ENCODE measurements around the gene TUBB4A. TPM values are rescaled to one million over a fixed set of nuclear protein-coding genes. Genes with fewer than 3 reads are reported as not detected.

The TUBB4A gene
- total and polyA plus RNA-seq, 2 experiments from 2014 or later: 4.4 to 7.3 TPM

DNA sequence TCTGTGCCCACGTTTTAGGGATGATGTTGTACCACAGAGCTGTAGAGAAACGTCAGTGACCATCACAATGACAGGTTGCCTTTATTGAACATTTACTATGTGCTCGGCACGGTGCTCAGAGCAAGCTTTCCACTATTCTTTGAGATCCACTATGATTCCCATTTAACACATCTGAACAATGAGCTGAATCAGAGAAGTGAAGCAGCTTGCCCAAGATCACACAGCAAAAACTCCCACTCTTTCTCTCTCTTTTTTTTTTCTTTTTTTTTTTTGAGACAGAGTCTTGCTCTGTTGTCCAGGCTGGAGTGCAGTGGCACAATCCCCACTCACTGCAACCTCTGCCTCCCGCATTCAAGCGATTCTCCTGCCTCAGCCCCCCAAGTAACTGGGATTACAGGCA lies 20.6 kb upstream of the TUBB4A start:
- Histone ChIP-seq H3K4me1 (ENCODE audit: insufficient read depth) (no peaks in the 10 kb centered on the region), H3K27ac (no peak overlapping the region), H3K4me3 (no peak overlapping the region), H3K9me3 (ENCODE audit: low read depth) (no peaks in the 10 kb centered on the region), H3K27me3 (no peaks in the 10 kb centered on the region), H3K4me2 (no peak overlapping the region), H3K79me2 (no peaks in the 10 kb centered on the region), H4K20me1 (ENCODE audit: insufficient read depth, poor library complexity, severe bottlenecking) (no peaks in the 10 kb centered on the region), H3K36me3 (replicated peaks; ENCODE audit: insufficient read depth, low read depth) (no peaks in the 10 kb centered on the region), H2AFZ (no peak overlapping the region), H3K9me2 (replicated peaks; ENCODE audit: insufficient read depth) (no peaks in the 10 kb centered on the region)
- no peak for DNase-seq (ENCODE audit: low spot score)
- TF ChIP-seq, protein P1, sequence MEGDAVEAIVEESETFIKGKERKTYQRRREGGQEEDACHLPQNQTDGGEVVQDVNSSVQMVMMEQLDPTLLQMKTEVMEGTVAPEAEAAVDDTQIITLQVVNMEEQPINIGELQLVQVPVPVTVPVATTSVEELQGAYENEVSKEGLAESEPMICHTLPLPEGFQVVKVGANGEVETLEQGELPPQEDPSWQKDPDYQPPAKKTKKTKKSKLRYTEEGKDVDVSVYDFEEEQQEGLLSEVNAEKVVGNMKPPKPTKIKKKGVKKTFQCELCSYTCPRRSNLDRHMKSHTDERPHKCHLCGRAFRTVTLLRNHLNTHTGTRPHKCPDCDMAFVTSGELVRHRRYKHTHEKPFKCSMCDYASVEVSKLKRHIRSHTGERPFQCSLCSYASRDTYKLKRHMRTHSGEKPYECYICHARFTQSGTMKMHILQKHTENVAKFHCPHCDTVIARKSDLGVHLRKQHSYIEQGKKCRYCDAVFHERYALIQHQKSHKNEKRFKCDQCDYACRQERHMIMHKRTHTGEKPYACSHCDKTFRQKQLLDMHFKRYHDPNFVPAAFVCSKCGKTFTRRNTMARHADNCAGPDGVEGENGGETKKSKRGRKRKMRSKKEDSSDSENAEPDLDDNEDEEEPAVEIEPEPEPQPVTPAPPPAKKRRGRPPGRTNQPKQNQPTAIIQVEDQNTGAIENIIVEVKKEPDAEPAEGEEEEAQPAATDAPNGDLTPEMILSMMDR (IDR thresholded peaks at IDR 0.05; ENCODE audit: poor library complexity): no peak
- TF ChIP-seq EZH2phosphoT487 (IDR thresholded peaks at IDR 0.05; ENCODE audit: low read depth, severe bottlenecking, unreplicated experiment) (no peak), EZH2 (IDR thresholded peaks at IDR 0.05; ENCODE audit: borderline replicate concordance) (no peak)
- WGBS (ENCODE audit: low lambda C conversion rate, missing lambda C conversion rate): 84% methylated on average over 6 of the region's 6 CpGs

- TF ChIP-seq EZH2phosphoT487 (IDR thresholded peaks at IDR 0.05; ENCODE audit: low read depth, severe bottlenecking, unreplicated experiment) (no peak), EZH2 (IDR thresholded peaks at IDR 0.05; ENCODE audit: borderline replicate concordance) (no peak)
- TF ChIP-seq, protein P1 (IDR thresholded peaks at IDR 0.05; ENCODE audit: poor library complexity): no peak
- Histone ChIP-seq H4K20me1 (ENCODE audit: insufficient read depth, poor library complexity, severe bottlenecking) (no peaks in the 10 kb centered on the region), H3K79me2 (no peaks in the 10 kb centered on the region), H3K4me3 (no peak overlapping the region), H3K9me3 (ENCODE audit: low read depth) (no peaks in the 10 kb centered on the region), H3K27ac (no peak overlapping the region), H3K36me3 (replicated peaks; ENCODE audit: insufficient read depth, low read depth) (no peaks in the 10 kb centered on the region), H3K4me2 (no peak overlapping the region), H3K27me3 (no peaks in the 10 kb centered on the region), H3K9me2 (replicated peaks; ENCODE audit: insufficient read depth) (no peaks in the 10 kb centered on the region), H3K4me1 (ENCODE audit: insufficient read depth) (no peaks in the 10 kb centered on the region), H2AFZ (no peak overlapping the region)
- no peak for DNase-seq (ENCODE audit: low spot score)
- WGBS (ENCODE audit: low lambda C conversion rate, missing lambda C conversion rate): 63% methylated on average over 20 of the region's 20 CpGs
These were observed 19.9 kb upstream of the TUBB4A start for GRCh38 chr19:6521718-6522646.

GRCh38 chr19:6519289-6519688 lies 17.2 kb upstream of the TUBB4A start:
- Histone ChIP-seq H4K20me1 (ENCODE audit: insufficient read depth, poor library complexity, severe bottlenecking) (no peaks in the 10 kb centered on the region), H3K4me2 (no peak overlapping the region), H3K79me2 (no peaks in the 10 kb centered on the region), H3K9me2 (replicated peaks; ENCODE audit: insufficient read depth) (no peaks in the 10 kb centered on the region), H3K27me3 (no peaks in the 10 kb centered on the region), H3K9me3 (ENCODE audit: low read depth) (no peaks in the 10 kb centered on the region), H3K27ac (no peak overlapping the region), H3K4me1 (ENCODE audit: insufficient read depth) (no peaks in the 10 kb centered on the region), H3K36me3 (replicated peaks; ENCODE audit: insufficient read depth, low read depth) (no peaks in the 10 kb centered on the region), H3K4me3 (no peak overlapping the region), H2AFZ (no peak overlapping the region)
- DNase-seq (ENCODE audit: low spot score): no peak
- WGBS (ENCODE audit: low lambda C conversion rate, missing lambda C conversion rate): 69% methylated on average over 2 of the region's 2 CpGs
- no peak for TF ChIP-seq EZH2phosphoT487 (IDR thresholded peaks at IDR 0.05; ENCODE audit: low read depth, severe bottlenecking, unreplicated experiment)
- no peak for TF ChIP-seq EZH2 (IDR thresholded peaks at IDR 0.05; ENCODE audit: borderline replicate concordance)
- TF ChIP-seq, protein P1 (IDR thresholded peaks at IDR 0.05; ENCODE audit: poor library complexity): no peak
